Measurements from ENCODE around the gene MAP9. TPM values are rescaled to one million over a fixed set of nuclear protein-coding genes. Genes with fewer than 3 reads are reported as not detected.
"Not testable (repeated sequence)": the region's sequence is repeated elsewhere in the genome, so short reads cannot be mapped to it uniquely, and the experiment has no call there.

Gene MAP9
- total RNA-seq, 1 donor, result 18.1 TPM

GRCh38 chr4:155322782-155323181 is 54.0 kb downstream of the MAP9 start:
- no peaks in the 10 kb centered on the region for H3K4me1 ChIP-seq (ENCODE audit: insufficient read depth, low read length)
- H3K27ac ChIP-seq (ENCODE audit: low read depth, low read length), result no peak overlapping the region
- no peaks in the 10 kb centered on the region for H4K20me1 ChIP-seq (ENCODE audit: insufficient read depth, low read length)
- TF ChIP-seq CTCF (IDR thresholded peaks at IDR 0.05; ENCODE audit: extremely low read depth, low read depth, low read length), result no peak
- H3K27me3 ChIP-seq (ENCODE audit: insufficient read depth, low read length), result no peaks in the 10 kb centered on the region
- H2AFZ ChIP-seq (ENCODE audit: low read length), result no peak overlapping the region
- H3K79me2 ChIP-seq (ENCODE audit: insufficient read depth, low read length), result no peaks in the 10 kb centered on the region
- no peak overlapping the region for H3K4me3 ChIP-seq (ENCODE audit: insufficient read depth, low read length)
- no peak for DNase-seq (ENCODE audit: insufficient read length, low spot score, missing footprints)
- H3K9me3 ChIP-seq (ENCODE audit: low read depth, low read length), result no peaks in the 10 kb centered on the region
- H3K36me3 ChIP-seq (ENCODE audit: insufficient read depth, low read length), result no peaks in the 10 kb centered on the region
- H3K4me2 ChIP-seq (ENCODE audit: insufficient read depth, low read length), result no peak overlapping the region

- no peaks in the 10 kb centered on the region for H3K4me1 ChIP-seq (ENCODE audit: insufficient read depth, low read length)
Observed at GRCh38 chr4:155321006-155321405, 55.8 kb downstream of the MAP9 start.

GRCh38 chr4:155319516-155319915 is 57.2 kb downstream of the MAP9 start:
- Histone ChIP-seq H3K4me2 (ENCODE audit: insufficient read depth, low read length) (no peak overlapping the region), H4K20me1 (ENCODE audit: insufficient read depth, low read length) (no peaks in the 10 kb centered on the region), H3K4me3 (ENCODE audit: insufficient read depth, low read length) (no peak overlapping the region), H3K27ac (ENCODE audit: low read depth, low read length) (no peak overlapping the region), H3K9me3 (ENCODE audit: low read depth, low read length) (no peaks in the 10 kb centered on the region), H3K4me1 (ENCODE audit: insufficient read depth, low read length) (no peaks in the 10 kb centered on the region), H2AFZ (ENCODE audit: low read length) (no peak overlapping the region), H3K27me3 (ENCODE audit: insufficient read depth, low read length) (no peaks in the 10 kb centered on the region), H3K36me3 (ENCODE audit: insufficient read depth, low read length) (no peaks in the 10 kb centered on the region), H3K79me2 (ENCODE audit: insufficient read depth, low read length) (no peaks in the 10 kb centered on the region)
- DNase-seq (ENCODE audit: insufficient read length, low spot score, missing footprints), result no peak
- no peak for TF ChIP-seq CTCF (IDR thresholded peaks at IDR 0.05; ENCODE audit: extremely low read depth, low read depth, low read length)

More at GRCh38 chr4:155321006-155321405, 55.8 kb downstream of the MAP9 start:
- DNase-seq (ENCODE audit: insufficient read length, low spot score, missing footprints), result no peak
- Histone ChIP-seq H2AFZ (ENCODE audit: low read length) (no peak overlapping the region), H3K9me3 (ENCODE audit: low read depth, low read length) (no peaks in the 10 kb centered on the region), H3K27me3 (ENCODE audit: insufficient read depth, low read length) (no peaks in the 10 kb centered on the region), H3K36me3 (ENCODE audit: insufficient read depth, low read length) (no peaks in the 10 kb centered on the region), H3K4me3 (ENCODE audit: insufficient read depth, low read length) (no peak overlapping the region), H3K27ac (ENCODE audit: low read depth, low read length) (no peak overlapping the region), H4K20me1 (ENCODE audit: insufficient read depth, low read length) (no peaks in the 10 kb centered on the region), H3K79me2 (ENCODE audit: insufficient read depth, low read length) (no peaks in the 10 kb centered on the region), H3K4me2 (ENCODE audit: insufficient read depth, low read length) (no peak overlapping the region)
- TF ChIP-seq CTCF (IDR thresholded peaks at IDR 0.05; ENCODE audit: extremely low read depth, low read depth, low read length), result no peak

GRCh38 chr4:155312027-155312426 is 64.7 kb downstream of the MAP9 start:
- not testable (repeated sequence) for H3K36me3 ChIP-seq (ENCODE audit: insufficient read depth, low read length); H2AFZ ChIP-seq (ENCODE audit: low read length); H3K27ac ChIP-seq (ENCODE audit: low read depth, low read length); H4K20me1 ChIP-seq (ENCODE audit: insufficient read depth, low read length); H3K4me3 ChIP-seq (ENCODE audit: insufficient read depth, low read length); H3K9me3 ChIP-seq (ENCODE audit: low read depth, low read length); DNase-seq (ENCODE audit: insufficient read length, low spot score, missing footprints); H3K79me2 ChIP-seq (ENCODE audit: insufficient read depth, low read length); H3K4me1 ChIP-seq (ENCODE audit: insufficient read depth, low read length); H3K4me2 ChIP-seq (ENCODE audit: insufficient read depth, low read length); H3K27me3 ChIP-seq (ENCODE audit: insufficient read depth, low read length)
